ENCODE measurements around the gene C4orf50.

Gene C4orf50

GRCh38 chr4:6050551-6050950, 32.3 kb upstream of the C4orf50 start:
- no peaks in the 10 kb centered on the region for H3K27me3 ChIP-seq (ENCODE audit: insufficient read depth, low read length, poor library complexity)
- no peaks in the 10 kb centered on the region for H3K9me3 ChIP-seq (ENCODE audit: insufficient read depth, low read length, severe bottlenecking)
- no peaks in the 10 kb centered on the region for H3K79me2 ChIP-seq (ENCODE audit: insufficient read depth, low read length)
- H2AFZ ChIP-seq (ENCODE audit: low read depth, low read length), result no peak overlapping the region
- no peak for TF ChIP-seq EZH2 (IDR thresholded peaks at IDR 0.05; ENCODE audit: borderline replicate concordance, low read depth, low read length, severe bottlenecking)
- no peak for TF ChIP-seq CTCF (IDR thresholded peaks at IDR 0.05; ENCODE audit: borderline replicate concordance, extremely low read depth, low read length, poor library complexity, severe bottlenecking)
- DNase-seq, result no peak
- no peak for ATAC-seq (ENCODE audit: insufficient read depth, low read depth)
- H3K4me1 ChIP-seq (ENCODE audit: insufficient read depth, low read length), result no peaks in the 10 kb centered on the region
- H3K4me2 ChIP-seq (ENCODE audit: insufficient read depth, low read length), result no peak overlapping the region
- no peaks in the 10 kb centered on the region for H3K36me3 ChIP-seq (ENCODE audit: insufficient read depth, low read length)
- H4K20me1 ChIP-seq (ENCODE audit: insufficient read depth, low read length), result no peaks in the 10 kb centered on the region
- no peak overlapping the region for H3K4me3 ChIP-seq (ENCODE audit: low read depth in 1 of 2, low read length in 2 of 2)
- H3K27ac ChIP-seq (ENCODE audit: low read length), result no peak overlapping the region
- no peak overlapping the region for H3K9ac ChIP-seq (ENCODE audit: low read depth, low read length)

DNA sequence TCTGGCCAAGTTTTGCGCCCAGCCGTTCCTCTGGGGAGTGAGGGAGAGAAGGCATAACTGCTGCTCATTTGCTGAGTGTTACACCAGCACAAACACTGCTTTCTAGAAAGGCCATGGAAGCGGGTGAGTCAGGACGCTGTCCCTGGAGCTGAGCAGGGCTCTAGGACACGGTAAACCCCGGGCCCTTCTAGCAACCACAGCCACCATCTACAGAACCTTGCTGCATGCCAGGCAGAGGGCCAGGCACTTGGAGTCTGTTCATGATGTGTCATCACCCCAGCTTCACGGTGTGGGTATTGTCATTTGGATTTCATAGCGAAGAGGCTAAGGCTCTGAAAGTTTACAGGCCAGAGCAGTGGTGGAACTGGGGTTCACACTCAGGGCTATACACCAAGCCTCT, 31.8 kb upstream of the C4orf50 start:
- Histone ChIP-seq H4K20me1 (ENCODE audit: insufficient read depth, low read length) (no peaks in the 10 kb centered on the region), H3K4me2 (ENCODE audit: insufficient read depth, low read length) (no peak overlapping the region), H3K4me1 (ENCODE audit: insufficient read depth, low read length) (no peaks in the 10 kb centered on the region), H3K9ac (ENCODE audit: low read depth, low read length) (no peak overlapping the region), H3K27me3 (ENCODE audit: insufficient read depth, low read length, poor library complexity) (no peaks in the 10 kb centered on the region), H3K79me2 (ENCODE audit: insufficient read depth, low read length) (no peaks in the 10 kb centered on the region), H3K4me3 (ENCODE audit: low read depth in 1 of 2, low read length in 2 of 2) (no peak overlapping the region), H2AFZ (ENCODE audit: low read depth, low read length) (no peak overlapping the region), H3K27ac (ENCODE audit: low read length) (no peak overlapping the region), H3K36me3 (ENCODE audit: insufficient read depth, low read length) (no peaks in the 10 kb centered on the region), H3K9me3 (ENCODE audit: insufficient read depth, low read length, severe bottlenecking) (no peaks in the 10 kb centered on the region)
- DNase-seq (no peak), ATAC-seq (ENCODE audit: insufficient read depth, low read depth) (no peak)
- no peak for TF ChIP-seq EZH2 (IDR thresholded peaks at IDR 0.05; ENCODE audit: borderline replicate concordance, low read depth, low read length, severe bottlenecking)

DNA sequence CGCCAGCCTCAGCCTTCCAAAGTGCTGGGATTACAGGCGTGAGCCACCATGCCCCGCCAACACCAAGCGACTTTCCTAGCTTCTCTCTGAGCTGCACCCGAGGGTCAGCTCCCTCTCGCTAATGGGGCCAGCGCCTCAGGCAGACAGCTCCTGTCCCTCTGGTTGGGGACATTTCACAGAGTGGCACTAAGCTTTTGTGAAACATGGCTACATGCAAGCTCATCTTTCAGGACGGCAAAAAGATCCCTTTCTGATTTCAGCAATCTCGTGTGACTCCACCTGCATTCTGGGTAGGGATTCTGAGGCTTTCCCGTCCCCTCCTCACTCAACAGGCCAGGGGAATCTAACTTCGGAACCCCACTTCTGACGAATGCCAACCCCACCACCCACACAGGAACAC, 31.0 kb upstream of the C4orf50 start:
- TF ChIP-seq EZH2 (IDR thresholded peaks at IDR 0.05; ENCODE audit: borderline replicate concordance, low read depth, low read length, severe bottlenecking) (no peak), CTCF (IDR thresholded peaks at IDR 0.05; ENCODE audit: borderline replicate concordance, extremely low read depth, low read length, poor library complexity, severe bottlenecking) (no peak)
- Histone ChIP-seq H3K36me3 (ENCODE audit: insufficient read depth, low read length) (no peaks in the 10 kb centered on the region), H3K9me3 (ENCODE audit: insufficient read depth, low read length, severe bottlenecking) (no peaks in the 10 kb centered on the region), H3K79me2 (ENCODE audit: insufficient read depth, low read length) (no peaks in the 10 kb centered on the region), H3K9ac (ENCODE audit: low read depth, low read length) (no peak overlapping the region), H3K4me3 (ENCODE audit: low read depth in 1 of 2, low read length in 2 of 2) (no peak overlapping the region), H2AFZ (ENCODE audit: low read depth, low read length) (no peak overlapping the region), H3K27ac (ENCODE audit: low read length) (no peak overlapping the region), H3K4me1 (ENCODE audit: insufficient read depth, low read length) (no peaks in the 10 kb centered on the region), H4K20me1 (ENCODE audit: insufficient read depth, low read length) (no peaks in the 10 kb centered on the region), H3K27me3 (ENCODE audit: insufficient read depth, low read length, poor library complexity) (no peaks in the 10 kb centered on the region), H3K4me2 (ENCODE audit: insufficient read depth, low read length) (no peak overlapping the region)
- DNase-seq (no peak), ATAC-seq (ENCODE audit: insufficient read depth, low read depth) (no peak)

GRCh38 chr4:6048537-6048936, 30.3 kb upstream of the C4orf50 start:
- H3K36me3 ChIP-seq (ENCODE audit: insufficient read depth, low read length), result no peaks in the 10 kb centered on the region
- no peaks in the 10 kb centered on the region for H3K27me3 ChIP-seq (ENCODE audit: insufficient read depth, low read length, poor library complexity)
- DNase-seq, result no peak
- H3K4me3 ChIP-seq (ENCODE audit: low read depth in 1 of 2, low read length in 2 of 2), result no peak overlapping the region
- TF ChIP-seq EZH2 (IDR thresholded peaks at IDR 0.05; ENCODE audit: borderline replicate concordance, low read depth, low read length, severe bottlenecking) (no peak), CTCF (IDR thresholded peaks at IDR 0.05; ENCODE audit: borderline replicate concordance, extremely low read depth, low read length, poor library complexity, severe bottlenecking) (no peak)
- no peaks in the 10 kb centered on the region for H3K9me3 ChIP-seq (ENCODE audit: insufficient read depth, low read length, severe bottlenecking)
- H3K79me2 ChIP-seq (ENCODE audit: insufficient read depth, low read length), result no peaks in the 10 kb centered on the region
- H3K9ac ChIP-seq (ENCODE audit: low read depth, low read length), result no peak overlapping the region
- H3K27ac ChIP-seq (ENCODE audit: low read length), result no peak overlapping the region
- H2AFZ ChIP-seq (ENCODE audit: low read depth, low read length), result no peak overlapping the region
- no peaks in the 10 kb centered on the region for H4K20me1 ChIP-seq (ENCODE audit: insufficient read depth, low read length)
- H3K4me2 ChIP-seq (ENCODE audit: insufficient read depth, low read length), result no peak overlapping the region
- H3K4me1 ChIP-seq (ENCODE audit: insufficient read depth, low read length), result no peaks in the 10 kb centered on the region
- ATAC-seq (ENCODE audit: insufficient read depth, low read depth), result no peak

Measured in DND-41 (cell line).